IMR-90 (cell line): ENCODE measurements around the gene PREB.

Experiments used
- BHLHE40 ChIP-seq: fragments of 150-350 bp; IDR thresholded peaks from 2 replicates; pipeline ENCODE4 v1.6.1; 2016; ENCODE audit warnings: mild to moderate bottlenecking, low read depth, low read length
- CEBPB ChIP-seq: IDR thresholded peaks from 2 replicates; pipeline ENCODE4 v1.6.1; 2012; ENCODE audit warnings: low read depth, low read length, improper control_type of control experiment
- CHD1 ChIP-seq: IDR thresholded peaks from 2 replicates; pipeline ENCODE4 v1.6.1; 2012; ENCODE audit warnings: low read depth, low read length, improper control_type of control experiment
- POLR2A ChIP-seq: IDR thresholded peaks from 2 replicates; pipeline ENCODE4 v1.6.1; 2012; ENCODE audit warnings: mild to moderate bottlenecking, low read depth, low read length
- RAD21 ChIP-seq: IDR thresholded peaks from 2 replicates; pipeline ENCODE4 v1.6.1; 2012; ENCODE audit warnings: low read length, improper control_type of control experiment
- RFX5 ChIP-seq: IDR thresholded peaks from 2 replicates; pipeline ENCODE4 v1.8.0; 2012; ENCODE audit warnings: low read depth, mild to moderate bottlenecking, low read length, moderate library complexity
- TF ChIP-seq, protein P1 (sequence below): conservative IDR thresholded peaks from 2 replicates; pipeline ENCODE4 v1.5.1; 2012; ENCODE audit warnings: mild to moderate bottlenecking, low read depth, low read length, improper control_type of control experiment

DNA sequence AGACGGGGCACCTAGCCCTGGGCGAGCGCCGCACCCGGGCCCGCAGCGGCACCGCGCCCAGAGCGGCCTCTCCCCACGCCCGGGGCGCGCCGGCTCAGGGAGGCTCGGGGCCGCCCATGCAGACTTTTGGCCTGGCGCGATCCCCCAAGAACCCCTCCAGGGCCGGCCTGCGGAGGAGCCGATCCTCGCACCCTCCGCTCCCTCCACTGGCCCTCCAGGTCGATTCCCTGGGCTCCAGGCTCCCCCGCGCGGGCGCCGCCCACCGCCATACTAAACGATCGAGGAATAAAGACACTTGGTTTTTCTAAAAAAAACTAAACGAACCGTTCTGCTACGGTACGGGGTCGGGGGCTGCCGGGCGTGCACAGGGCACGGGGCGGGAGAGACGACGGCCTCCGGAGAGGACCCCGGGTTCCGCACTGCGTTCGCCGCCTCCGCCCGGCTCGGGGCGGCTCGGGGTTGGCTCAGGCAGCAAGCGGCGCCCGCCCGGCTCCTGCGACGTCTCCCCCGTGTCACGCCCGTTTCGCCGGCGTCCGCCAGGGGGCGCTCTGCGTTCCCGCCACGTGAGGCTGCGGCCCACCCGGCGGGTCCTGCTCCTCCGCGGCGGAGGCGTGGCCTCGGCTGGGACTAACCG lies 48.2 kb downstream of the PREB start:
- TF ChIP-seq POLR2A (no peak), CEBPB (no peak), CHD1 (no peak), RAD21 (peak; percentile 53), RFX5 (no peak), BHLHE40 (peak; percentile 92)
- TF ChIP-seq, protein P1, sequence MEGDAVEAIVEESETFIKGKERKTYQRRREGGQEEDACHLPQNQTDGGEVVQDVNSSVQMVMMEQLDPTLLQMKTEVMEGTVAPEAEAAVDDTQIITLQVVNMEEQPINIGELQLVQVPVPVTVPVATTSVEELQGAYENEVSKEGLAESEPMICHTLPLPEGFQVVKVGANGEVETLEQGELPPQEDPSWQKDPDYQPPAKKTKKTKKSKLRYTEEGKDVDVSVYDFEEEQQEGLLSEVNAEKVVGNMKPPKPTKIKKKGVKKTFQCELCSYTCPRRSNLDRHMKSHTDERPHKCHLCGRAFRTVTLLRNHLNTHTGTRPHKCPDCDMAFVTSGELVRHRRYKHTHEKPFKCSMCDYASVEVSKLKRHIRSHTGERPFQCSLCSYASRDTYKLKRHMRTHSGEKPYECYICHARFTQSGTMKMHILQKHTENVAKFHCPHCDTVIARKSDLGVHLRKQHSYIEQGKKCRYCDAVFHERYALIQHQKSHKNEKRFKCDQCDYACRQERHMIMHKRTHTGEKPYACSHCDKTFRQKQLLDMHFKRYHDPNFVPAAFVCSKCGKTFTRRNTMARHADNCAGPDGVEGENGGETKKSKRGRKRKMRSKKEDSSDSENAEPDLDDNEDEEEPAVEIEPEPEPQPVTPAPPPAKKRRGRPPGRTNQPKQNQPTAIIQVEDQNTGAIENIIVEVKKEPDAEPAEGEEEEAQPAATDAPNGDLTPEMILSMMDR = peak; percentile 93
